IMR-90 (cell line): Measurements from ENCODE around the gene ACOT4. TPM values are rescaled to one million over a fixed set of nuclear protein-coding genes. Genes with fewer than 3 reads are reported as not detected.

Experiments used
- polyA plus RNA-seq, 3 experiments: library from polyadenylated mRNA; depleted of rRNA; stranded (reverse); fragments of >200 nt; gene quantifications; 2 replicates each; pipeline ENCODE4 v1.2.3, GENCODE V29; 2012; ENCODE audit warnings: low replicate concordance in 1 of 3
- total RNA-seq: library from RNA; depleted of rRNA; stranded (reverse); fragments of >200 nt; gene quantifications from 2 replicates; pipeline ENCODE4 v1.2.3, GENCODE V29; 2012
- TF ChIP-seq, protein P1 (sequence below): conservative IDR thresholded peaks from 2 replicates; pipeline ENCODE4 v1.5.1; 2012; ENCODE audit warnings: mild to moderate bottlenecking, low read depth, low read length, improper control_type of control experiment

The ACOT4 gene
- total and polyA plus RNA-seq, 2 of the 4 experiments (the other 2 are of a cell fraction) = 0.22 to 0.54 TPM

DNA sequence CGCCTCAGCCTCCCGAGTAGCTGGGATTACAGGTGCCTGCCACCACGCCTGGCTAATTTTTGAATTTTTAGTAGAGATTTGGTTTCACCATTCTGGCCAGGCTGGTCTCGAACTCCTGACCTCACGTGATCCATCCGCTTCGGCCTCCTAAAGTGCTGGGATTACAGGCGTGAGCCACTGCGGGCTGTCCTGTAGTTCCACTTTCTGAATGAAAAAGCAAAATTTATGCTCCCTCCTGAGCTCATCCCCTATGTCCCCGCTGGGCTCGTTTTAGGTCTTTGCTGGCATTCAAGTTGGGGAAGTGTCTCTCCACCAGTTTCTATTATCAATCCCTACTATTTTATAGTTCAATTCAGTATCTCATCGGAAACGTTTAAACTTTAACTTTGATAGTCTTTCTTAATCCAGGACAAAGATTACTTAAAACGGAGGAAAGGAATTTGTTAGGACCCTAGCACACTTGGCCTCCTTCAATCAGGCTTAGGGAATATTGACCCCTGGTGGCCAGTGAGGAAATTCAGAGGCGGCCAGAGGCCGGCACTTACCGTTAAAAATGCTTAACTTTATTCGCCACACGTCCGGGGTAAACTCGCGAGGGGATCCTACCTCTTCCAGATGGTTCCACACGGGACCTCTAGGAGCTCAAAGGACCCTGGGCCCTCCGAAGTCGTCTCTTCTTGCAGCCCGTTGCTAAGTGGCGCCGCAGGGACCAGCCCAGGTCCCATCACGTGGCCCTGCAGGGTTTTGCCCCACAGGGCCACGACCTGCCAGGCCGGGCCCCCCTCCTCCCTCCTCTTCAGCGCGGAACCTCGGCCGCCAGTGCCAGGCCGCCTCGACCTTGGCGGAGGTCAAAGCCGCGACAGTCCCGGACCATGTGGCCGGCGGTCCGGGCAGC, 41.7 kb downstream of the ACOT4 start (continued):
- TF ChIP-seq, protein P1, sequence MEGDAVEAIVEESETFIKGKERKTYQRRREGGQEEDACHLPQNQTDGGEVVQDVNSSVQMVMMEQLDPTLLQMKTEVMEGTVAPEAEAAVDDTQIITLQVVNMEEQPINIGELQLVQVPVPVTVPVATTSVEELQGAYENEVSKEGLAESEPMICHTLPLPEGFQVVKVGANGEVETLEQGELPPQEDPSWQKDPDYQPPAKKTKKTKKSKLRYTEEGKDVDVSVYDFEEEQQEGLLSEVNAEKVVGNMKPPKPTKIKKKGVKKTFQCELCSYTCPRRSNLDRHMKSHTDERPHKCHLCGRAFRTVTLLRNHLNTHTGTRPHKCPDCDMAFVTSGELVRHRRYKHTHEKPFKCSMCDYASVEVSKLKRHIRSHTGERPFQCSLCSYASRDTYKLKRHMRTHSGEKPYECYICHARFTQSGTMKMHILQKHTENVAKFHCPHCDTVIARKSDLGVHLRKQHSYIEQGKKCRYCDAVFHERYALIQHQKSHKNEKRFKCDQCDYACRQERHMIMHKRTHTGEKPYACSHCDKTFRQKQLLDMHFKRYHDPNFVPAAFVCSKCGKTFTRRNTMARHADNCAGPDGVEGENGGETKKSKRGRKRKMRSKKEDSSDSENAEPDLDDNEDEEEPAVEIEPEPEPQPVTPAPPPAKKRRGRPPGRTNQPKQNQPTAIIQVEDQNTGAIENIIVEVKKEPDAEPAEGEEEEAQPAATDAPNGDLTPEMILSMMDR = peak; percentile 91
